HG03457 (cell line): ENCODE data around the gene CLEC2D.
"Not testable (repeated sequence)": the region's sequence is repeated elsewhere in the genome, so short reads cannot be mapped to it uniquely, and the experiment has no call there.

Experiments used
- ATAC-seq: cut with Tn5 transposase; IDR thresholded peaks from one replicate; pipeline ENCODE4 v1.9.1; 2021; ENCODE audit warnings: moderate number of reproducible peaks; ENCODE audit not compliant: unreplicated experiment

The CLEC2D gene

GRCh38 chr12:9699269-9699897 lies 29.9 kb downstream of the CLEC2D start:
- no peak for ATAC-seq

DNA sequence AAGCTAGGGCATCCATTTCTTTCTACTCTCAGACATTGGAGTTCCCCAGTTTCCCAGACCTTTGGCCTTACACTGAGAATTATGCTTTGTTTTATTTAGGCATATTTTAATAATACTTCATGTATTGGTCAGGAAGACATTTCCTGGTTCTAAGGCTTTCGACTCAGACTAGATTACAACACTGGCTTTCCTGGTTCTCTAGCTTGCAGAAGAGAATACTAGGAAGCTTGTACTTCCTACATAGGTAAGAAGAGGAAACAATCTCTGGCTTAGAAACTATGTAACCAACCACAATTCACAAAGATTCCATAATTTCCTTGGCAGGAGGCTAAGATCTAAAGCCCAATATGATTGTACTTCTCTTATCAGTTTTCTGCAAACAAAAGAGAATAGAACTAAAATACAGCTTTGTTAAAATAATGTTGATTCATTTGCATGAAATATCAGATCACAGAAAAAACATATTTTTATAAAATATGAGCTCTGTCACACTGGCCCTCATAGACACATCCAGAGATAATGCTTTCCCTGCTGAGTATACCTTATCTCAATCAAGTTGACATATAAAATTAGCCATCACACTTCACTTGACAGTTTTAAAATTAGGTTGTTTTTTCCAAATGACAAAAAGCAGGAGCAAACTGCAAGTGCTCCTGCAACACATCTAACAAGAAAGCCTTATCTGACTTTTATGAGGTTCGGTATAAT lies 30.5 kb downstream of the CLEC2D start:
- no peak for ATAC-seq

GRCh38 chr12:9700606-9700956 lies 31.1 kb downstream of the CLEC2D start:
- ATAC-seq: no peak

- ATAC-seq: no peak
Observed at GRCh38 chr12:9701380-9702154, 32.1 kb downstream of the CLEC2D start.

GRCh38 chr12:9702255-9702654 lies 32.7 kb downstream of the CLEC2D start:
- no peak for ATAC-seq

GRCh38 chr12:9704561-9704960 lies 35.0 kb downstream of the CLEC2D start:
- ATAC-seq: not testable (repeated sequence)

DNA sequence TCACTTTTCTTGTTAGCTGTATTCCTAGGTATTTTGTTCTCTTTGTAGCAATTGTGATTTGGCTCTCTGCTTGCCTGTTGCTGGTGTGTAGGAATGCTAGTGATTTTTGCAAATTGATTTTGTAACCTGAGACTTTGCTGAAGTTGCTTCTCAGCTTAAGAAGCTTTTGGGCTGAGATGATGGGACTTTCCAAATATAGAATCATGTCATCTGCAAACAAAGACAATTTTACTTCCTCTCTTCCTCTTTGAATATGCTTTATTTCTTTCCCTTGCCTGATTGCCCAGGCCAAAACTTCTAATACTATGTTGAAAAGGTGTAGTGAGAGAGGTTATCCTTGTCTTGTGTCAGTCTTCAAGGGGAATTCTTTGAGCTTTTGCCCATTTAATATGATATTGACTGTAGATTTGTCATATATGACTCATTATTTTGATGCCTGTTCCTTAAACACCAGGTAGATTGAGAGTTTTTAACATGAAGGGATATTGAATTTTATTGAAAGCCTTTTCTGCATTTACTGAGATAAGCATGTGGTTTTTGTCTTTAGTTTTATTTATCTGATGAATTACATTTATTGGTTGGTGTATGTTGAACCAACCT lies 36.7 kb downstream of the CLEC2D start:
- no peak for ATAC-seq

- no peak for ATAC-seq
Observed at GRCh38 chr12:9707356-9707755, 37.8 kb downstream of the CLEC2D start.

DNA sequence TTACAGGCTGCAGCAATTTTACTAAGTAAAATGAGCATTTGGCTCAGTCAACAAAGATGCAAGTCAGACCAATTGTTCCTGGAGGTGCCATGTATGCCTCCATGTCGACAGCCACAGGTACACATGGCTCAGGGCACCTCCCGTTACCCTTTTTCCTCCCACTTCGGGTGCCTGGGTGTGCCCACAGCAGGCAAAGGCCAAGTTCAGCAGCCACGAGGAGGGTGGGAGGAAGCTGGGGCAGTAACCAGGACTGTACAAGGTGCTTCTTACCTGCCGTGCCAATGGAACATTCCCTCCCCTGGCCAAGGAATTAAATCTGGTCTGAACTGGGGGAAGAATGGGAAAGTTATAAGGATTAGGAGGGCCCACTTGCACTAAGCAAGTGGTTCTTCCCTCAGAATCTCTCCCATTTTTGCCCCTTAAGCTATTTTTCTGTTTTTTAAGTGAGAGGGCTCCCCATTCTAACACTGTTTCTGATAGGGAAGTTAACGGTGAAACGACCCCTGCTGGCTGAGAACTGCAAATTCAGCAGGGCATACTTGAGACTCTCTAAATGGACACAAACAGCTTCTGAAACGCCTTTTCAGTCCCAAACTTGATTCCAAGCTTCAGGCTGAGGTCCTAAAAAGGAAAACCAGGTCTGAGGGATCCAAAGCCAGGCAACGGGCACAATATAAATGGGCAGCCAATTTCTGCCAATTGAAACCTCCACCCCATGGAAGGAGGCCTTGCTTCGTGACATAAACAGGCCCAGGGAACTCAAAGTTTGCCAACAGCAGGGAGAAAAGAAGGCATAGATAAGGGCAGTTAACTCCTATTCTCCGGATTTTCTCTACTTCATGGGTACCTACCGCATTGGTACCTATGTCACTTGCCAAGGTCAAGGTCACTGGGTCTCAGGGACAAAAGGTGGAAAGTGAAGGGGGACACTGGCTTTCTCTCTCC lies 38.6 kb downstream of the CLEC2D start:
- no peak for ATAC-seq

GRCh38 chr12:9708853-9709252 lies 39.3 kb downstream of the CLEC2D start:
- no peak for ATAC-seq

GRCh38 chr12:9710584-9711375 lies 41.3 kb downstream of the CLEC2D start:
- ATAC-seq: no peak

- ATAC-seq: no peak
Observed at GRCh38 chr12:9711664-9712063, 42.2 kb downstream of the CLEC2D start.

GRCh38 chr12:9713032-9713558 lies 43.6 kb downstream of the CLEC2D start:
- ATAC-seq: peak; percentile 66

DNA sequence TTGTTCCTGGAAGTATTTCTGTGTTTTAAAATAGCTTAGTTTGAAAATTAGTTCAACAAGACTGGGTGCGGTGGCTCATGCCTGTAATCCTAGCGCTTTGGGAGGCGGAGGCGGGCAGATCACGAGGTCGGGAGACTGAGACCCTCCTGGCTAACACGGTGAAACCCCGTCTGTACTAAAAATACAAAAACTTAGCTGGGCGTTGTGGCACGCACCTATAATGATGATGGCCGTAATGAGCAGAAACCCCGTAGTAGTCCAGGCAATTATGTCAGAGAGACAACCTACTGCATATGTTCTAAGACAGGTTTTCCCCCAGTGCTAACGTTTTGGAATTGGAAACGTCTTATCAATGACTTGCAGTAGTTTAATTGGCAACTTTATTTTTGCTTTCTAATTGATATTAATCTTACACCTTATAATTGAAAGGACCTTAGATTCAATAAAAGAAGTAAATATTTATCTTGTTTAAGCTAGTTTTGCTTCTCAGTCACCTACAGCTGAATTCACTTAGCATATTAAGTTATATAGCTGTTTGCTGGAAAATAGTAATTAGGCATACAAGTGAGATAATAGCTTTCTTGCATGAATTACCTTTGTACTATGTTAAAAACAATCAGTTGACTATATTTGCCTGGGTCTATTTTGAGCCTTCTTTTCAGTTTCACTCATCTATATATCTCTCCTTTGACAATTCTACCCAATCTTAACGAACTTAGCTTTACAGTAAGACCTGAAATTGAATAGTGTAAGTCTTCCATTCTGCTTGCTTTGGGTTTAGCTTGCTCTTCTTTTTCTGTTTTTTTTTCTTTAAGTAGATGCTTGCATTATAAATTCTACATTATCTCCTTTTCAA lies 47.8 kb downstream of the CLEC2D start:
- no peak for ATAC-seq

DNA sequence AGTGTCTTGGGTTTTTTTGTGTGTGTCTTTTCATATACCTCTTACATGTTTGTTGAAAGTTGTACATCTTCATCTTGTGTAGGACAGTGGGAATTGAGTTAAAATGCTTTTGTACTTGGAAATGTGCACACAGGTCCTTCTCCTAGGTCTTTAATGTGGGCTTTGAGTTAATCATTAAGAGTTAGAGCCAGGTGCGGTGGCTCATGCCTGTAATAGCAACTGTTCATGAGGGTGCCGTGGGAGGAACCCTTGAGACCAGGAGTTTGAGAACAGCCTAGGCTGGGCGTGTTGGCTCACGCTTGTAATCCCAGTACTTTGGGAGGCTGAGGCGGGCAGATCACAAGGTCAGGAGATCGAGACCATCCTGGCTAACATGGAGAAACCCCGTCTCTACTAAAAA lies 49.5 kb downstream of the CLEC2D start:
- ATAC-seq: no peak

DNA sequence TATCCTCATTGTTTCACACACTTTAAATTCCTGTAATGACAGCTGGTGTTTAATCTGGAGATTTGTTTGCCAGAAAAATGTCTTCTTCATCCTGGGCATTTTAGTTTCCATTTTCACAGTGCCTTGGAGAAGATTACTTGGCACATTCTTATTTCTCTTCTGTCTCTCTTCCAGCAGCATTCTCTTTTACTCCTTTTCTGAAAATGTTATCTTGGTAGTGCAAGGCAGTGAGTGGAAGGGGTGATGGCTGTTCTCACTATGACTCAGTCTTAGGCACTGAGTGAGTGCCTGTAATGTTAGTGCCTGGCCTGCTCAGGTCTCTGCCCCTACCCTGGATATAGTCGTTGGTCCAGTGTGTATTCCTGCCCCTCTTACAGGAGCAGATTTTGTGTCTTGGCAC lies 50.3 kb downstream of the CLEC2D start:
- no peak for ATAC-seq

DNA sequence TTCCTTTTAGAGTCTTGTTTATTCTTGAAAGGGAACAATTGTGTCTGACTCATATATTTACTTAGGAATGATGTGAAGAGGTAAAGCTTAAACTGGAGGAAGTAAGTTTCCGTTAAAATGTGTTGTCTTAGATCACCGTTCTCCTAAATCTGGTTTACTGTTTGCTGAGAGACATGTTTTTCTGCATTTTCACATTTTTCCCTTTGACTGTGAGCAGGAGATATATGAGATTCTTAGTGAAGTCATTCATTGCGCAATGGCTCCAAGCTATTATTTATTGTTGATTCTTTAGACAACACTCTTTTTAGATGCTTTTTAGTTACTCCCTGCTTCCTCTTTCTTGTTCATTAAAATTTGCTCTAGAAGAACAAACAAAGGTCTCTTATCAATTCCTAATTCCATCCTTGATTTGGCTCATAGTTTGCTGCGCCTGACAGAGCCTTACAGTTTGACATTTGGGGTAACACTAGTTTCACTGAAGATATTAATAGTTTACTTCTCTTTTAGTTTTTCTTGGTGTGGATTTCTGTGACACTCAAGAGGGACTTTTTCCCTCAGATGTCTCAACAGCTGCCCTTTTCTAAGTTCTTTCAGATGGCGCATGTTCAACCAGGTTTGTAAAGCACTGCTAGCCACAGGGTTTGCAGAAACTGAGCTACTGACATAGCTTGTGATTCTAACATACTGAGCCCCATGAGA lies 52.0 kb downstream of the CLEC2D start:
- peak; percentile 45 for ATAC-seq

GRCh38 chr12:9724023-9724422 lies 54.5 kb downstream of the CLEC2D start:
- ATAC-seq: no peak
